OCI-LY7 (cell line): ENCODE data around the gene PCCA. TPM values are rescaled to one million over a fixed set of nuclear protein-coding genes. Genes with fewer than 3 reads are reported as not detected.

Source experiments
- BruUV-seq: library from RNA; stranded (reverse); fragments of 400-500 nt; replicated peaks from 2 replicates; lab custom pipeline; 2021; lab: Mats Ljungman, UMichigan
- CTCF ChIA-PET: fragments of 300-600 bp; sonication (Branson Sonifier 250); formaldehyde crosslinking; loops from one replicate; lab custom pipeline; 2022; ENCODE audit warnings: antibody characterized with exemption; ENCODE audit not compliant: unreplicated experiment; lab: Charles Lee
- POLR2A ChIA-PET: fragments of 300-600 bp; sonication (Branson Sonifier 250); formaldehyde crosslinking; loops from one replicate; lab custom pipeline; 2022; ENCODE audit warnings: antibody characterized with exemption; lab: Charles Lee
- DNase-seq: peaks from one replicate; pipeline ENCODE4 v3.0.0-alpha.2; 2015; ENCODE audit warnings: low spot score
- H2AFZ ChIP-seq: fragments of 200-600 bp; sonication (generic), shearing (Covaris generic); 2 replicates; pipeline ENCODE4 v1.6.1; 2014; ENCODE audit warnings: mild to moderate bottlenecking, antibody characterized with exemption, low read length, moderate library complexity
- H3K27ac ChIP-seq: fragments of 200-600 bp; sonication (generic); 2 replicates; pipeline ENCODE4 v1.5.1; 2014; ENCODE audit warnings: mixed run types, low read depth, mild to moderate bottlenecking, moderate library complexity, low read length, inconsistent platforms; ENCODE audit not compliant: poor library complexity, severe bottlenecking
- H3K36me3 ChIP-seq: fragments of 200-600 bp; sonication (generic); 2 replicates; pipeline ENCODE4 v1.6.1; 2014; ENCODE audit warnings: mild to moderate bottlenecking, antibody characterized with exemption, low read length, moderate library complexity, mixed read lengths; ENCODE audit not compliant: insufficient read depth
- H3K4me1 ChIP-seq: fragments of 200-600 bp; sonication (generic); 2 replicates; pipeline ENCODE4 v1.5.1; 2014; ENCODE audit warnings: mild to moderate bottlenecking, low read length; ENCODE audit not compliant: insufficient read depth, poor library complexity, severe bottlenecking
- H3K4me2 ChIP-seq: fragments of 200-600 bp; sonication (generic); 2 replicates; pipeline ENCODE4 v1.6.1; 2014; ENCODE audit warnings: mild to moderate bottlenecking, low read length
- H3K4me3 ChIP-seq: fragments of 200-600 bp; sonication (generic); 2 replicates; pipeline ENCODE4 v1.5.1; 2014; ENCODE audit warnings: mild to moderate bottlenecking, low read depth, low read length; ENCODE audit not compliant: poor library complexity, severe bottlenecking
- H3K79me2 ChIP-seq: fragments of 200-600 bp; sonication (generic); 2 replicates; pipeline ENCODE4 v1.6.1; 2016; ENCODE audit warnings: low read depth, mild to moderate bottlenecking, low read length, moderate library complexity, mixed read lengths; ENCODE audit not compliant: insufficient read depth
- H3K9me2 ChIP-seq: fragments of 200-600 bp; sonication (generic); 2 replicates; pipeline ENCODE4 v1.6.1; 2016; ENCODE audit warnings: mild to moderate bottlenecking, low read length, mixed read lengths; ENCODE audit not compliant: insufficient read depth
- H3K9me3 ChIP-seq: fragments of 200-600 bp; sonication (generic); 2 replicates; pipeline ENCODE4 v1.6.1; 2014; ENCODE audit warnings: mild to moderate bottlenecking, mixed run types, low read length, mixed read lengths
- H4K20me1 ChIP-seq: fragments of 200-600 bp; sonication (generic); 2 replicates; pipeline ENCODE4 v1.6.1; 2014; ENCODE audit warnings: mild to moderate bottlenecking, antibody characterized with exemption, low read length, moderate library complexity, mixed read lengths; ENCODE audit not compliant: insufficient read depth
- CTCF ChIP-seq: fragments of 200-600 bp; sonication (generic); conservative IDR thresholded peaks from 2 replicates; pipeline ENCODE4 v1.5.1; 2014; ENCODE audit warnings: mild to moderate bottlenecking, antibody characterized with exemption, low read length, moderate library complexity, mixed read lengths
- EZH2phosphoT487 ChIP-seq: fragments of 200-600 bp; sonication (generic); IDR thresholded peaks from 2 replicates; pipeline ENCODE4 v1.6.1; 2018; ENCODE audit warnings: low read depth, borderline replicate concordance, mild to moderate bottlenecking, mixed run types, antibody characterized with exemption, low read length, moderate library complexity, mixed read lengths
- intact Hi-C: fragments of 100-400 bp; cut with micrococcal nuclease; formaldehyde crosslinking; loops from one replicate; pipeline ENCODE4 v1.10.0; 2022; ENCODE audit not compliant: unreplicated experiment
- total RNA-seq, 2 experiments: library from RNA; depleted of rRNA in 1 of 2; stranded (reverse); fragments of >200 nt in 1 of 2; shearing (Covaris generic) in 1 of 2; gene quantifications; 2 replicates each; pipeline ENCODE4 v1.2.3, GENCODE V29; 2014 to 2022

The PCCA gene
- total RNA-seq, 2 experiments from 2014 or later = 2.7 to 7.2 TPM

GRCh38 chr13:100459747-100460146, 370.9 kb downstream of the PCCA start:
- intact Hi-C loops = no loop called here
- POLR2A ChIA-PET = no interaction called here
- no peak overlapping the region for H3K4me3 ChIP-seq
- H3K36me3 ChIP-seq = no peaks in the 10 kb centered on the region
- no peak for TF ChIP-seq CTCF
- TF ChIP-seq EZH2phosphoT487 = no peak
- no peak overlapping the region for H3K27ac ChIP-seq
- no peaks in the 10 kb centered on the region for H3K4me1 ChIP-seq
- no peaks in the 10 kb centered on the region for H3K9me3 ChIP-seq
- CTCF ChIA-PET = no interaction called here
- H3K4me2 ChIP-seq = no peak overlapping the region
- BruUV-seq = no TSS peak
- no peaks in the 10 kb centered on the region for H4K20me1 ChIP-seq
- no peaks in the 10 kb centered on the region for H3K79me2 ChIP-seq
- H2AFZ ChIP-seq = no peak overlapping the region
- no peaks in the 10 kb centered on the region for H3K9me2 ChIP-seq
- DNase-seq = no peak

- no peaks in the 10 kb centered on the region for H3K36me3 ChIP-seq
- intact Hi-C loops = no loop called here
- no peaks in the 10 kb centered on the region for H3K79me2 ChIP-seq
- no peak for DNase-seq
- H3K4me1 ChIP-seq = no peaks in the 10 kb centered on the region
- H3K4me2 ChIP-seq = no peak overlapping the region
- H3K27ac ChIP-seq = no peak overlapping the region
- TF ChIP-seq EZH2phosphoT487 = no peak
- TF ChIP-seq CTCF = no peak
- no peaks in the 10 kb centered on the region for H3K9me2 ChIP-seq
- no peaks in the 10 kb centered on the region for H3K9me3 ChIP-seq
- no peaks in the 10 kb centered on the region for H4K20me1 ChIP-seq
- no peak overlapping the region for H2AFZ ChIP-seq
- H3K4me3 ChIP-seq = no peak overlapping the region
- POLR2A ChIA-PET = no interaction called here
- CTCF ChIA-PET = no interaction called here
- BruUV-seq = no TSS peak
These were observed 371.4 kb downstream of the PCCA start for GRCh38 chr13:100460266-100460665.

- POLR2A ChIA-PET = no interaction called here
- no peaks in the 10 kb centered on the region for H3K79me2 ChIP-seq
These were observed 371.9 kb downstream of the PCCA start for GRCh38 chr13:100460791-100461190.

More at GRCh38 chr13:100460791-100461190, 371.9 kb downstream of the PCCA start:
- TF ChIP-seq EZH2phosphoT487 = no peak
- TF ChIP-seq CTCF = no peak
- Histone ChIP-seq H3K4me2 (no peak overlapping the region), H3K36me3 (no peaks in the 10 kb centered on the region), H3K4me3 (no peak overlapping the region), H3K9me2 (no peaks in the 10 kb centered on the region), H3K4me1 (no peaks in the 10 kb centered on the region), H3K27ac (no peak overlapping the region), H4K20me1 (no peaks in the 10 kb centered on the region), H2AFZ (no peak overlapping the region), H3K9me3 (no peaks in the 10 kb centered on the region)
- CTCF ChIA-PET = no interaction called here
- no peak for DNase-seq
- intact Hi-C loops = no loop called here
- BruUV-seq = no TSS peak
